HepG2 (cell line): ENCODE data around the gene ANO3. TPM values are rescaled to one million over a fixed set of nuclear protein-coding genes. Genes with fewer than 3 reads are reported as not detected.
"Not testable (repeated sequence)": the region's sequence is repeated elsewhere in the genome, so short reads cannot be mapped to it uniquely, and the experiment has no call there.

ENCODE experiments used
- ATAC-seq: fragments of 200-7000 bp; cut with Tn5 transposase; 3 replicates; pipeline ENCODE4 v1.9.1; 2020; ENCODE audit warnings: mild to moderate bottlenecking, moderate library complexity
- BruUV-seq: library from RNA; stranded (reverse); fragments of 400-500 nt; replicated peaks from 2 replicates; lab custom pipeline; 2021; lab: Mats Ljungman, UMichigan
- CTCF ChIA-PET: fragments of 300-600 bp; formaldehyde crosslinking; extraction: SDS; loops from one replicate; lab custom pipeline; 2021; ENCODE audit warnings: low total read pairs, inconsistent platforms, low intra/inter-chr PET ratio; lab: Yijun Ruan, JAX
- POLR2A ChIA-PET: fragments of 350-600 bp; sonication (Branson Sonifier 250); formaldehyde crosslinking; loops from one replicate; lab custom pipeline; 2020; ENCODE audit warnings: antibody characterized with exemption, inconsistent platforms; lab: Yijun Ruan, JAX
- DNase-seq: peaks from one replicate; pipeline ENCODE4 v3.0.0-alpha.2; 2015; ENCODE audit warnings: low spot score
- FAIRE-seq: peaks from 3 replicates; lab custom pipeline; 2011; peaks lifted over from hg19 to GRCh38; lab: Jason Lieb, UNC
- H2AFZ ChIP-seq: one replicate; pipeline ENCODE4 v1.6.1; 2011; ENCODE audit warnings: low read length, inconsistent platforms
- H3K27ac ChIP-seq: fragments of 300-600 bp; 3 replicates; pipeline ENCODE4 v1.8.0; 2011; ENCODE audit warnings: mixed run types, mild to moderate bottlenecking, mixed read lengths, low read length, inconsistent platforms; ENCODE audit not compliant: insufficient read depth; ENCODE audit errors: extremely low read length
- H3K27me3 ChIP-seq, 2 experiments: fragments of 200-600 bp in 1 of 2; 2 replicates in 1 of 2; 3 replicates in 1 of 2; pipeline versions ENCODE4 v1.6.0 to v1.8.0; 2011; ENCODE audit warnings: low read length in 2 of 2, mild to moderate bottlenecking in 2 of 2, moderate library complexity in 2 of 2, inconsistent platforms in 1 of 2; ENCODE audit not compliant: insufficient read depth in 2 of 2, control insufficient read depth in 1 of 2
- H3K36me3 ChIP-seq, 2 experiments: fragments of 200-600 bp in 1 of 2; replicated peaks in 1 of 2; 2 replicates in 1 of 2; 3 replicates in 1 of 2; pipeline versions ENCODE4 v1.5.1 to v1.8.0; 2011; ENCODE audit warnings: low read length in 2 of 2, inconsistent platforms in 1 of 2; ENCODE audit not compliant: insufficient read depth in 2 of 2, control insufficient read depth in 1 of 2
- H3K4me1 ChIP-seq: 2 replicates; pipeline ENCODE4 v1.5.1; 2012; ENCODE audit warnings: low read length, inconsistent platforms; ENCODE audit not compliant: insufficient read depth
- H3K4me2 ChIP-seq: 2 replicates; pipeline ENCODE4 v1.6.0; 2011; ENCODE audit warnings: low read depth, low read length, inconsistent platforms
- H3K4me3 ChIP-seq, 3 experiments: fragments of 200-600 bp in 1 of 3; sonication (generic), shearing (Covaris generic) in 1 of 3; replicated peaks in 1 of 3; 2 replicates each; pipeline ENCODE4 v1.5.1; 2011 to 2016; ENCODE audit warnings: low read length in 3 of 3, inconsistent platforms in 2 of 3, low read depth in 2 of 3, mild to moderate bottlenecking in 2 of 3, control low read depth in 1 of 3, mixed read lengths in 1 of 3; ENCODE audit not compliant: insufficient read depth in 1 of 3
- H3K79me2 ChIP-seq: one replicate; pipeline ENCODE4 v1.6.1; 2011; ENCODE audit warnings: low read length, inconsistent platforms; ENCODE audit not compliant: insufficient read depth
- H3K9ac ChIP-seq: 2 replicates; pipeline ENCODE4 v1.6.0; 2011; ENCODE audit warnings: mild to moderate bottlenecking, low read depth, low read length, inconsistent platforms; ENCODE audit not compliant: insufficient read depth
- H3K9me3 ChIP-seq: 2 replicates; pipeline ENCODE4 v1.5.1; 2012; ENCODE audit warnings: mild to moderate bottlenecking, low read length
- H4K20me1 ChIP-seq: 2 replicates; pipeline ENCODE4 v1.6.0; 2011; ENCODE audit warnings: inconsistent platforms, mild to moderate bottlenecking, low read length, moderate library complexity; ENCODE audit not compliant: insufficient read depth
- ZNF24 ChIP-seq: fragments of 450-650 bp; IDR thresholded peaks from 2 replicates; pipeline ENCODE4 v1.6.1; 2017; ENCODE audit warnings: antibody characterized with exemption, mild to moderate bottlenecking
- WGBS: methylation state at CpG from one replicate; pipeline ENCODE4 v1.1.6; 2017; ENCODE audit warnings: low lambda C conversion rate; 5-methylcytosine and 5-hydroxymethylcytosine counted together
- in situ Hi-C: cut with HindIII; loops from 2 replicates; pipeline ENCODE4 v1.10.0; 2017; ENCODE audit warnings: low pct_unique_long_range_greater_than_20kb; ENCODE audit not compliant: extremely low pct_ligation_motif_present
- intact Hi-C: fragments of 100-400 bp; cut with micrococcal nuclease; formaldehyde crosslinking; loops from one replicate; pipeline ENCODE4 v1.10.0; 2022; ENCODE audit not compliant: unreplicated experiment
- polyA plus RNA-seq, 8 experiments: library from polyadenylated mRNA; depleted of rRNA in 3 of 8; stranded (reverse) in 7 of 8; unstranded in 1 of 8; fragments of >200 nt; fragmentation: Illumina TruSeq in 4 of 8; extraction: Trizol in 4 of 8; gene quantifications; 2 replicates each; pipeline versions ENCODE4 v1.2.1 to v1.2.3, GENCODE V29; 2011 to 2016; ENCODE audit warnings: low read depth in 4 of 8, missing spikeins in 1 of 8, mixed read lengths in 1 of 8; ENCODE audit not compliant: insufficient read depth in 1 of 8
- total RNA-seq, 5 experiments: library from RNA; depleted of rRNA; stranded (reverse); fragments of >200 nt; fragmentation: Illumina TruSeq; extraction: Trizol; gene quantifications; 2 replicates each; pipeline ENCODE4 v1.2.3, GENCODE V29; 2016; ENCODE audit warnings: low read depth in 1 of 5

The ANO3 gene
- total and polyA plus RNA-seq, 2 of the 13 experiments (the other 11 are each of a cell fraction or from before 2014, with no cell fraction given), result 0.17 to 0.44 TPM

DNA sequence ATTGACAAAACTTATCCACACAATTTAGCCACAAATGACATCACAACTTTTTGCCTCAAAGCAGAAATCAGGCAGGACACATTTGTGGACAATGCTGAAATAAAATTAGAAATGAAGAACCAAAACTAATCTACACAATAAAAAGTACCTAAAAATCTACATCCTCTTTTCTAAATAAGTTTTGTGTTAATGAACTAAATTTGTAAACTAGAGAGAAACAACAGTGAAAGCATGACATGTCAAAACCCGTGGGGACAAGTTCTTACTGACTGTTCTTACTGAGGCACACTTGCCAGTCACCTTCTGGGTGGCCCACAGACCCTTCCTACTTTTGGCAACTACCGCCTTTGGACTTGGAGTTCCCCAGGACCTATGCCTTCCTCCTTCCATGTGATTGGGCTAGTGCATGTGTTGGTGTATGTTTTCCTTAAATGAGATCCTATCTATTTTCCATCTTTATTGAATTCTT lies 300.8 kb downstream of the ANO3 start:
- H3K9ac ChIP-seq, result no peak overlapping the region
- DNase-seq (no peak), ATAC-seq (no peak), FAIRE-seq (no peak)
- no peak overlapping the region for H2AFZ ChIP-seq
- no peaks in the 10 kb centered on the region for H4K20me1 ChIP-seq
- no peak for TF ChIP-seq ZNF24
- H3K4me3 ChIP-seq, result no peak overlapping the region
- intact Hi-C loops, result no loop called here
- no peaks in the 10 kb centered on the region for H3K9me3 ChIP-seq
- H3K27me3 ChIP-seq, result no peaks in the 10 kb centered on the region
- in situ Hi-C loops, result no loop called here
- no peaks in the 10 kb centered on the region for H3K79me2 ChIP-seq
- no TSS peak for BruUV-seq
- ChIA-PET POLR2A (no interaction called here), CTCF (no interaction called here)
- H3K4me2 ChIP-seq, result no peak overlapping the region
- no peaks in the 10 kb centered on the region for H3K4me1 ChIP-seq
- 0% methylated on average over 2 of the region's 2 CpGs for WGBS
- H3K36me3 ChIP-seq, result no peaks in the 10 kb centered on the region
- no peak overlapping the region for H3K27ac ChIP-seq

DNA sequence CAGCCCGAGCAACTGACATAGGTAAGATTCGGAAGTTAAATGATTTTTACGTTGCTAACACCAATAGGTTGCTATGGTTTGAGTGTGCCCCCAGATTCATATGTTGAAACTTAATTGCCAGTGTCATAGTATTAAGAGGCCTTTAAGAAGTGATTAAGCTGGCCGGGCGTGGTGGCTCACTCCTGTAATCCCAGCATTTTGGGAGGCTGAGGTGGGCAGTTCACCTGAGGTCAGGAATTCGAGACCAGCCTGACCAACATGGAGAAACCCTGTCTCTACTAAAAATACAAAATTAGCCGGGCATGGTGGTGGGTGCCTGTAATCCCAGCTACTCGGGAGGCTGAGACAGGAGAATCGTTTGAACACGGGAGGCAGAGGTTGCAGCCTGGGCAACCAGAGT lies 311.4 kb downstream of the ANO3 start:
- BruUV-seq, H3K9me3 ChIP-seq, CTCF ChIA-PET, H4K20me1 ChIP-seq, H3K9ac ChIP-seq, H3K4me2 ChIP-seq, H3K4me1 ChIP-seq, DNase-seq, FAIRE-seq, H2AFZ ChIP-seq, ATAC-seq, H3K36me3 ChIP-seq, POLR2A ChIA-PET, intact Hi-C loops, H3K27ac ChIP-seq, H3K27me3 ChIP-seq, H3K79me2 ChIP-seq, H3K4me3 ChIP-seq: not testable (repeated sequence)
- WGBS, result 34% methylated on average over 10 of the region's 10 CpGs
- in situ Hi-C loops, result loop anchor here (10.0 kb wide), 1 partner anchor 349 kb away; no protein-coding TSS in a partner anchor
